Nucleus accumbens (tissue), 56 donors: ENCODE results near the gene NPAS1.

ENCODE experiments used
- DNase-seq, 56 donors: peaks; one replicate each; lab custom pipeline; 2025; lab: John Stamatoyannopoulos, UW

NPAS1 gene, protein sequence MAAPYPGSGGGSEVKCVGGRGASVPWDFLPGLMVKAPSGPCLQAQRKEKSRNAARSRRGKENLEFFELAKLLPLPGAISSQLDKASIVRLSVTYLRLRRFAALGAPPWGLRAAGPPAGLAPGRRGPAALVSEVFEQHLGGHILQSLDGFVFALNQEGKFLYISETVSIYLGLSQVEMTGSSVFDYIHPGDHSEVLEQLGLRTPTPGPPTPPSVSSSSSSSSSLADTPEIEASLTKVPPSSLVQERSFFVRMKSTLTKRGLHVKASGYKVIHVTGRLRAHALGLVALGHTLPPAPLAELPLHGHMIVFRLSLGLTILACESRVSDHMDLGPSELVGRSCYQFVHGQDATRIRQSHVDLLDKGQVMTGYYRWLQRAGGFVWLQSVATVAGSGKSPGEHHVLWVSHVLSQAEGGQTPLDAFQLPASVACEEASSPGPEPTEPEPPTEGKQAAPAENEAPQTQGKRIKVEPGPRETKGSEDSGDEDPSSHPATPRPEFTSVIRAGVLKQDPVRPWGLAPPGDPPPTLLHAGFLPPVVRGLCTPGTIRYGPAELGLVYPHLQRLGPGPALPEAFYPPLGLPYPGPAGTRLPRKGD

GRCh38 chr19:47019431-47020041, at the start of gene NPAS1:
Gene NPAS1, plus strand, starts transcription at chr19:47019837. Its CDS starts 1,211 bp downstream, at chr19:47021048.
- no peak for DNase-seq

- no peak for DNase-seq
Measured at GRCh38 chr19:46970815-46971214, 48.8 kb upstream of the NPAS1 start.

DNA sequence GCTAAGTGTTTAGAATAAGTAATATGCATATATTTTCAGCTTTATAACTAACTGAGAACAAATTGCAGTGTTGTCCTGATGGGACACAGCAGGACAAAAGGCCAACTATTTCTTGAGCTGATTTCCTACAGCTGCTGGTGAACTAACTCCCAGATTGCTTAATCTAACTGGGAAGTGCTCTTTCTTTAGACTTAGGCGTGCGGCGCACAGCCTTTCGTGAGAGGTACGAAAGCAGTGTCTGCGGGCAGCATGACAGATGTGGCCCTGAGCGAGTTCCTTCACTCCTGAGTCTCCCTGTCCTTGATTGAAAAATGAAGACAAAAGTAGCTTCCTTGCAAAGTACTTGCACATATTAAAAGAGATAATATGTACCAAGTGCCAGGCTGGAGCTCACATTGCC, 47.3 kb upstream of the NPAS1 start:
- no peak for DNase-seq

DNA sequence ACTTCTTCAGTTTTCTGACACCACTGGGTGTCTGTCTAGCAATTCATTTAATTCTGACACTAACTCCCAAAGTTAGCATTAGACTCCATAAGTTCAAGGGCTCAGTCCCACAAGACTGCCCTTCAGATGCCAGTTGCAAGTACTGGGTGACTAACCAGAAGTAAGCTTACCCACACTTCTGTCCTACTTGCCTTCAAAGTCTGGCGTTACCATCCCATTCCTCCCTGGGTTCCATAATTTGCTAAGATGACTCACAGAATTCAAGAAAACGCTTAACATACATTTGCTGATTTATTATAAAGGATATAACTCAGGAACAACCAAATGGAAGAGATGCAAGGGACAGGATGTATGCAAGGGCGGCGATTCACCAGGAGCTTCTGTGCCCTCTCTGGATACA, 45.5 kb upstream of the NPAS1 start:
- no peak for DNase-seq

DNA sequence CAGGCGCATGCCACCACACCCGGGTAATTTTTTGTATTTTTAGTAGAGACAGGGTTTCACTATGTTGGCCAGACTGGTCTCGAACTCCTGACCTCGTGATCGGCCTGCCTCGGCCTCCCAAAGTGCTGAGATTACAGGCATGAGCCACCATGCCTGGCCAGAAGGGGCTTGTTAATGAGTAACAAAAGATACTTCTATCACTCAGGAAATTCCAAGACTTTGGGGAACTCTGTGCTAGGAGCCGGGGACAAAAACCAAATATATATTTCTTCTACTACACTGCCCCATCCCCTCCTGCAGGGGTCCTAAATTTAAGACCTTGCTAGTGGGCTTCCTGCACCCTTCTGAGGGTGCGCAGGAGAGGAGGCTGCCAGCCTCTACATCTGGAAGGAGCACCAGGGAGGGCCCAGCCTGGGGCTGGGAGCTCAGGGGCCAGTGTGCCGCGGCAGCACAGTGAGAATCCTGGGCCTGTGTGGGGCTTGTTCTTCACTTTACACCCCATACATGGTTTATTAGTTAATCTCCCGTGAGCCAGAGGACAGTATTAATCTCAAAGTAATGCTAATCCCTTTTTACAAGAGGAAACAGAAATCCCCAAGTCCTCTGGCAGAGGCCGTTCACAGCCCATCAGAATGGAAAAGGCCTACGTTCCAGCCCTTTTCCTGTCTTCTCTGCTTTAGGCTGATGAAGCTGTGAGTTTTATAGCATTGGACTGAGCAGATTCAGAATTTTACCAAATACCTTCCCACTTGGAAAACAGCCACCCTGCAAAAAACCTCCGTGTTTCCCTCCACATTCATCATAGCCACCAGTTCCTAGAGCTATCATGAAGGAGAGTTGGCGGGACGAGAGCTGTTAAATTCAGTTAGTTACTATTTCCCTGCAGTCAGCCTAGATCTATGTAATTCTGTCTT, 44.4 kb upstream of the NPAS1 start:
- DNase-seq = no peak

- DNase-seq = peak in 53 of 56 donors; percentile 20 to 91 (median 69)
Measured at GRCh38 chr19:46975925-46976782, 43.5 kb upstream of the NPAS1 start.

DNA sequence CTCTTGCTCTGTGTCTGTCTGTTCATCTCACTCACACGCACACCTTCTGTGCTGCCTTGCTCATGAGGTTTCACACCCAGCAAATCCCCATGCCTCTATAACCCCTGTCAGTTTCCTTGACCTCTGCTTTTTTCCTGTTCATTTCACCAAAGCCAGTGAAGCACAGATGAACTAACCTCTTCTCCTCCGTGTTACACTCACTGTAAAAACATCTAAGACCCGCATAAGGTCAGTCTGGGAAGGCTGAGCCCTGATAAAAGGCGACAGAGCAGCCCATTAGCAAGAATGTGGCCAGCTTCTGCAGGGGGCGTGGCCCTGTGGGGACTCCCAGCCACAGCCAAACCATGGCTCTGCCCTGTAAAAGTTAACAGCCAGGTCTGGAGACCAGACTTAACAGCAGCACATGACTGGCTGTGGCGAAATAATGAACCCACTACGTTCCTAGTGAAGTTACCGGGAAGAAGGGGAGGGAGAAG, 42.8 kb upstream of the NPAS1 start:
- DNase-seq = no peak

- DNase-seq = no peak
Measured at GRCh38 chr19:46977548-46977947, 42.1 kb upstream of the NPAS1 start.

DNA sequence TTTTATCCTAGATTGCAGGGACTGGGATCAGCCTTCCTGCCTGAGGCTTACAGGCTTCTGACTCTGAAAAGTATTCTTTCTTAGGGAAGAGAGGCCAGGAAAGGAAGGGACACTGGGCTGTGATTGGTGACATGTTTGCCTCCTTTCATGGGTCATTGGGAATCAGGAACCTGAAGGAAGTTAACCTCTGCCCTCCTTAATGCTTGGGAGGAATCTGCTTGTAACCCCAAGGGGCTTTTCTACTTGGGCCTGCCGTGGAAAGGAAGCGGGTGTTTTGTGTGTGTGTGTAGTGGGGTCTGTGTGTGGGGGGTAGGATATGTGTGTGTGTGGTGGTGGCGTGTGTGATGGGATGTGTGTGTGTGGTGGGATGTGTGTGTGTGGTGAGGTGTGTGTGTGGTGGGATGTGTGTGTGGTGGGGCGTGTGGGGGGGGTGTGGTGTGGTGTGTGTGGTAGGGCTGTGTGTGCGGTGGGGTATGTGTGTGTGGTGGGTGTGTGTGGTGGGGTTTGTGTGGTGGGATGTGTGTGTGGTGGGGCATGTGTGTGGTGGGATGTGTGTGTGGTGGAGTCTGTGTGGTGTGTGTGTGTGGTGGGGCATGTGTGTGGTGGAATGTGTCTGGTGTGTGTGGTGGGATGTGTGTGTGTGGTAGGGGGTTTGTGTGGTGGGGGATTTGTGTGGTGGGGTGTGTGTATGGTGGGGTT, 41.3 kb upstream of the NPAS1 start:
- DNase-seq = no peak

GRCh38 chr19:46979126-46980105, 40.2 kb upstream of the NPAS1 start:
- no peak for DNase-seq

- no peak for DNase-seq
Measured at GRCh38 chr19:46980761-46981160, 38.9 kb upstream of the NPAS1 start.

- DNase-seq = no peak
Measured at GRCh38 chr19:46981286-46981945, 38.2 kb upstream of the NPAS1 start.

DNA sequence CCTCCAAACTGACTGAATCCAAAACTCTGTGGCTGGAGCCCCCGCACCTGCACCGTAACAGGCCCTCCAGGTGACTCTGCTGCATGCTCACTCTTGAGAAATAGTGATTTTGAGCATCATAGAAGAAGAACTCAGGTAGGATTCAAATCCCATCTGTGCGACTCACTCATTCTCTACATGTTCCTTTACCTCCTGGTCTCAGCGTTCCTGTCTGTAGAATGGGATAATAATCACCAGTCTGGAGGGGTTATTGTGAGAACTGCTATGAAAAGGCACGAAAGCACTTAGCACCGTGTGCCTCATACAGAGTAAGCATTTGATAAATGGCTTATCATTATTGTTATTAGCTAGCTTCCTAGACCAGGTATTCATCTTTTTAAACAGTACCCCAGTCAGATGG, 36.5 kb upstream of the NPAS1 start:
- no peak for DNase-seq

- no peak for DNase-seq
Measured at GRCh38 chr19:46984077-46985010, 35.3 kb upstream of the NPAS1 start.

GRCh38 chr19:46985542-46986415, 33.9 kb upstream of the NPAS1 start:
- DNase-seq = no peak
